ENCODE results near the gene MESD. TPM values are rescaled to one million over a fixed set of nuclear protein-coding genes. Genes with fewer than 3 reads are reported as not detected.

Gene MESD
- total and polyA plus RNA-seq, 2 donors from 2014 or later, result 23.3 to 30.9 TPM

DNA sequence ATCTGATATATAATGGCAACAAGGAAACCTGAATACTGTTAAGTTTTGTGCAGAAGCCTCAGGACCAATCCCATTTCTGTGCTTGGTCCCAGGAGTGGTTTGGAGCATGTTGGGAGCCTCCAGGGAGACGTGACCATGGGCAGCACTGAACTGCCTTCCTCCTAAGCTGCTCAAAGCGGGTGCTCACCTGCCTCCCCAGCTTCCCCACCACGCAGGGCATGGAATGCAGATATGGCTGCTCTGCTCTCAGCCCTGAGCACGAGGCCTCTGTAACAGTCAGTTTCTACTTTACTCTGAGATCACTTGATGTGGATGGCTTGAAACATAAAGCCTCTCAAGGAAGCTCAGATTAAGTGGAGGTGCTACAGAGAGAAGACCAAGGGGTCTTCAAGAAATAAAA lies 49.3 kb downstream of the MESD start:
- intact Hi-C loops (cut with DNase I), result no loop called here
- FAIRE-seq (no peak), DNase-seq (no peak)
- Histone ChIP-seq H3K27ac (ENCODE audit: low read depth in 2 of 2, low read length in 2 of 2) (no peak overlapping the region), H3K9ac (ENCODE audit: low read length in 3 of 3) (no peak overlapping the region), H3K4me3 (ENCODE audit: low read length in 3 of 3) (no peak overlapping the region), H3K36me3 (ENCODE audit: control insufficient read depth in 2 of 3, insufficient read depth in 3 of 3, low read length in 3 of 3) (peaks cover 0 to 8% (median 6%) of the 10 kb centered on the region in 3 donors), H3K27me3 (ENCODE audit: control insufficient read depth, insufficient read depth, low read length) (no peaks in the 10 kb centered on the region), H3K9me3 (ENCODE audit: control insufficient read depth in 2 of 3, insufficient read depth in 1 of 3, low read length in 3 of 3) (no peaks in the 10 kb centered on the region), H3K4me1 (ENCODE audit: control insufficient read depth in 2 of 3, insufficient read depth in 2 of 3, low read depth in 1 of 3, low read length in 3 of 3) (no peaks in the 10 kb centered on the region)
- TF ChIP-seq, protein P1, sequence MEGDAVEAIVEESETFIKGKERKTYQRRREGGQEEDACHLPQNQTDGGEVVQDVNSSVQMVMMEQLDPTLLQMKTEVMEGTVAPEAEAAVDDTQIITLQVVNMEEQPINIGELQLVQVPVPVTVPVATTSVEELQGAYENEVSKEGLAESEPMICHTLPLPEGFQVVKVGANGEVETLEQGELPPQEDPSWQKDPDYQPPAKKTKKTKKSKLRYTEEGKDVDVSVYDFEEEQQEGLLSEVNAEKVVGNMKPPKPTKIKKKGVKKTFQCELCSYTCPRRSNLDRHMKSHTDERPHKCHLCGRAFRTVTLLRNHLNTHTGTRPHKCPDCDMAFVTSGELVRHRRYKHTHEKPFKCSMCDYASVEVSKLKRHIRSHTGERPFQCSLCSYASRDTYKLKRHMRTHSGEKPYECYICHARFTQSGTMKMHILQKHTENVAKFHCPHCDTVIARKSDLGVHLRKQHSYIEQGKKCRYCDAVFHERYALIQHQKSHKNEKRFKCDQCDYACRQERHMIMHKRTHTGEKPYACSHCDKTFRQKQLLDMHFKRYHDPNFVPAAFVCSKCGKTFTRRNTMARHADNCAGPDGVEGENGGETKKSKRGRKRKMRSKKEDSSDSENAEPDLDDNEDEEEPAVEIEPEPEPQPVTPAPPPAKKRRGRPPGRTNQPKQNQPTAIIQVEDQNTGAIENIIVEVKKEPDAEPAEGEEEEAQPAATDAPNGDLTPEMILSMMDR (IDR thresholded peaks at IDR 0.05; ENCODE audit: borderline replicate concordance, extremely low read depth, insufficient read depth), result no peak

DNA sequence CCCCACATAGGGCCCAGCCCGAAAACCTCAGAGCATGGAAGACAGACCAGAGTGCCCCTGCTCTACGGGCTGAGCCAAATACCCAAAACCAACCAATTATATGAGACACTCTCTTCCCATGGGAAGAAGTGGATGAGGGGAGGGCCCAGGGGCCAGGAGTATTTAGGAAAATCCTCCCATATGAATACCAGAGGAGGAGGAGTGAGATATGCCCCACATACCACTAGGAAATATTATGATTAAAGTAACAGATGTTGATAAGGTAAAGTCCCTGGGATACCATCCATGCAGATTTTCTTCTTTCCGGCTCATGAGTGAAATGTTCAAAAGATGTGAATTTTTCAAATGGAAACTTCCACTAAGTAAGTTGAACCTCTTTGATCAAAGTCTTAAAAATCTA lies 50.4 kb downstream of the MESD start:
- Histone ChIP-seq H3K4me3 (ENCODE audit: low read length in 3 of 3) (no peak overlapping the region), H3K9ac (ENCODE audit: low read length in 3 of 3) (no peak overlapping the region), H3K27ac (ENCODE audit: low read depth in 2 of 2, low read length in 2 of 2) (no peak overlapping the region), H3K4me1 (ENCODE audit: control insufficient read depth in 2 of 3, insufficient read depth in 2 of 3, low read depth in 1 of 3, low read length in 3 of 3) (no peaks in the 10 kb centered on the region), H3K9me3 (ENCODE audit: control insufficient read depth in 2 of 3, insufficient read depth in 1 of 3, low read length in 3 of 3) (no peaks in the 10 kb centered on the region), H3K36me3 (ENCODE audit: control insufficient read depth in 2 of 3, insufficient read depth in 3 of 3, low read length in 3 of 3) (peaks cover 0 to 8% (median 6%) of the 10 kb centered on the region in 3 donors), H3K27me3 (ENCODE audit: control insufficient read depth, insufficient read depth, low read length) (no peaks in the 10 kb centered on the region)
- TF ChIP-seq, protein P1 (IDR thresholded peaks at IDR 0.05; ENCODE audit: borderline replicate concordance, extremely low read depth, insufficient read depth), result no peak
- intact Hi-C loops (cut with DNase I), result no loop called here
- FAIRE-seq, result no peak
- DNase-seq, result no peak

DNA sequence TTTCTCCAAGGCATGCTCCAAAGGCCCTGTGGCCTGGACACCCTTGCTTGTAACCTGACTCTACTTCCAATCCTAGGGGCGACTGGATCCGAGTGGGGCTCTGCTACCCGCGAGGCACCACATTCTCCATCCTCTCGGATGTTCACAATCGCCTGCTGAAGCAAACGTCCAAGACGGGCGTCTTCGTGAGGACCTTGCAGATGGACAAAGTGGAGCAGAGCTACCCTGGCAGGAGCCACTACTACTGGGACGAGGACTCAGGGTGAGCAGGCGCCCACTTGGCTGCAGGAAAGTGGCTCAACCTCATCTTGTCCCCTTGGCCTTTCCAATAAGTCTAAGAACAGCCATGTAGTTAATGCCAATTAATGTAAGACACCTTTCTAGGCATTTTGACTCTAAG lies 51.9 kb downstream of the MESD start:
- no peak overlapping the region for H3K4me3 ChIP-seq (ENCODE audit: low read length in 3 of 3)
- TF ChIP-seq, protein P1 (IDR thresholded peaks at IDR 0.05; ENCODE audit: borderline replicate concordance, extremely low read depth, insufficient read depth), result no peak
- H3K9ac ChIP-seq (ENCODE audit: low read length in 3 of 3), result no peak overlapping the region
- FAIRE-seq (no peak), DNase-seq (no peak)
- intact Hi-C loops (cut with DNase I), result no loop called here
- no peaks in the 10 kb centered on the region for H3K4me1 ChIP-seq (ENCODE audit: control insufficient read depth in 2 of 3, insufficient read depth in 2 of 3, low read depth in 1 of 3, low read length in 3 of 3)
- no peaks in the 10 kb centered on the region for H3K9me3 ChIP-seq (ENCODE audit: control insufficient read depth in 2 of 3, insufficient read depth in 1 of 3, low read length in 3 of 3)
- peaks cover 0 to 8% (median 6%) of the 10 kb centered on the region in 3 donors for H3K36me3 ChIP-seq (ENCODE audit: control insufficient read depth in 2 of 3, insufficient read depth in 3 of 3, low read length in 3 of 3)
- H3K27me3 ChIP-seq (ENCODE audit: control insufficient read depth, insufficient read depth, low read length), result no peaks in the 10 kb centered on the region
- H3K27ac ChIP-seq (ENCODE audit: low read depth in 2 of 2, low read length in 2 of 2), result no peak overlapping the region
